T-helper 17 cell (primary cell): ENCODE results near the gene DPP10. TPM values are rescaled to one million over a fixed set of nuclear protein-coding genes. Genes with fewer than 3 reads are reported as not detected.

Experiments used
- ATAC-seq: fragments of 150-1000 bp; cut with Tn5 transposase; 2 replicates; pipeline ENCODE4 v1.10.0; 2021; ENCODE audit warnings: mild to moderate bottlenecking, moderate library complexity
- DNase-seq, 3 donors: peaks; one replicate each; pipeline versions ENCODE4 v3.0.0 to v3.0.0-alpha.2; 2020 to 2021
- H3K9me3 ChIP-seq: one replicate; pipeline ENCODE4 v1.7.0; 2013; ENCODE audit warnings: low read length, mild to moderate bottlenecking; ENCODE audit not compliant: control insufficient read depth, poor library complexity, severe bottlenecking
- H3K27ac Mint-ChIP-seq: one replicate; pipeline ENCODE4 v1.8.0; 2022; ENCODE audit warnings: mild to moderate bottlenecking, moderate library complexity, mixed read lengths
- H3K27me3 Mint-ChIP-seq: one replicate; pipeline ENCODE4 v1.8.0; 2022; ENCODE audit warnings: mixed read lengths
- H3K36me3 Mint-ChIP-seq: one replicate; pipeline ENCODE4 v1.8.0; 2022; ENCODE audit warnings: low read depth, mixed read lengths
- H3K4me1 Mint-ChIP-seq: one replicate; pipeline ENCODE4 v1.8.0; 2022; ENCODE audit warnings: mild to moderate bottlenecking, mixed read lengths
- H3K4me3 Mint-ChIP-seq: one replicate; pipeline ENCODE4 v1.8.0; 2022; ENCODE audit warnings: mild to moderate bottlenecking, moderate library complexity, mixed read lengths
- total RNA-seq, 4 donors: library from RNA in 2 of 4; stranded (reverse) in 2 of 4; gene quantifications; one replicate each; pipeline ENCODE4 v1.2.3 and lab custom pipeline; 2022 to 2026

DPP10 gene
- total RNA-seq, 2 donors from 2014 or later, result not detected

- H3K4me1 Mint-ChIP-seq, result no peaks in the 10 kb centered on the region
Measured at GRCh38 chr2:115763601-115764000, 1321.2 kb downstream of the DPP10 start.

GRCh38 chr2:115771516-115771915, 1329.1 kb downstream of the DPP10 start:
- DNase-seq, result no peak
- peaks cover 4% of the 10 kb centered on the region for H3K9me3 ChIP-seq
- Mint-ChIP-seq H3K27ac (no peak overlapping the region), H3K27me3 (no peaks in the 10 kb centered on the region), H3K36me3 (no peaks in the 10 kb centered on the region), H3K4me3 (no peak overlapping the region), H3K4me1 (no peaks in the 10 kb centered on the region)
- ATAC-seq, result no peak

More at GRCh38 chr2:115763601-115764000, 1321.2 kb downstream of the DPP10 start:
- DNase-seq (no peak), ATAC-seq (no peak)
- no peaks in the 10 kb centered on the region for H3K36me3 Mint-ChIP-seq
- no peak overlapping the region for H3K4me3 Mint-ChIP-seq
- no peak overlapping the region for H3K27ac Mint-ChIP-seq
- H3K9me3 ChIP-seq, result no peaks in the 10 kb centered on the region
- H3K27me3 Mint-ChIP-seq, result no peaks in the 10 kb centered on the region

- H3K4me3 Mint-ChIP-seq, result no peak overlapping the region
- H3K27ac Mint-ChIP-seq, result no peak overlapping the region
- no peaks in the 10 kb centered on the region for H3K27me3 Mint-ChIP-seq
- DNase-seq (no peak), ATAC-seq (no peak)
- peaks cover 4% of the 10 kb centered on the region for H3K9me3 ChIP-seq
- no peaks in the 10 kb centered on the region for H3K36me3 Mint-ChIP-seq
- H3K4me1 Mint-ChIP-seq, result no peaks in the 10 kb centered on the region
Measured at GRCh38 chr2:115774361-115774760, 1331.9 kb downstream of the DPP10 start.

- no peaks in the 10 kb centered on the region for H3K36me3 Mint-ChIP-seq
- no peaks in the 10 kb centered on the region for H3K9me3 ChIP-seq
- H3K4me3 Mint-ChIP-seq, result no peak overlapping the region
- H3K4me1 Mint-ChIP-seq, result no peaks in the 10 kb centered on the region
- H3K27ac Mint-ChIP-seq, result no peak overlapping the region
- DNase-seq (no peak), ATAC-seq (no peak)
- no peaks in the 10 kb centered on the region for H3K27me3 Mint-ChIP-seq
Measured at GRCh38 chr2:115779085-115779632, 1336.7 kb downstream of the DPP10 start.

- Mint-ChIP-seq H3K36me3 (no peaks in the 10 kb centered on the region), H3K4me1 (no peaks in the 10 kb centered on the region), H3K27me3 (no peaks in the 10 kb centered on the region), H3K4me3 (no peak overlapping the region), H3K27ac (no peak overlapping the region)
- H3K9me3 ChIP-seq, result no peaks in the 10 kb centered on the region
- ATAC-seq, result no peak
- DNase-seq, result no peak
Measured at GRCh38 chr2:115782286-115782685, 1339.8 kb downstream of the DPP10 start.

GRCh38 chr2:115796078-115796477, 1353.6 kb downstream of the DPP10 start:
- H3K4me3 Mint-ChIP-seq, result no peak overlapping the region
- H3K27ac Mint-ChIP-seq, result no peak overlapping the region
- ATAC-seq (no peak), DNase-seq (no peak)
- no peaks in the 10 kb centered on the region for H3K27me3 Mint-ChIP-seq
- H3K9me3 ChIP-seq, result no peaks in the 10 kb centered on the region
- no peaks in the 10 kb centered on the region for H3K36me3 Mint-ChIP-seq
- no peaks in the 10 kb centered on the region for H3K4me1 Mint-ChIP-seq

GRCh38 chr2:115807276-115807675, 1364.8 kb downstream of the DPP10 start:
- H3K9me3 ChIP-seq, result no peaks in the 10 kb centered on the region
- no peak for ATAC-seq
- no peaks in the 10 kb centered on the region for H3K36me3 Mint-ChIP-seq
- no peaks in the 10 kb centered on the region for H3K4me1 Mint-ChIP-seq
- no peak for DNase-seq
- H3K27me3 Mint-ChIP-seq, result no peaks in the 10 kb centered on the region
- H3K4me3 Mint-ChIP-seq, result no peak overlapping the region
- no peak overlapping the region for H3K27ac Mint-ChIP-seq

- Mint-ChIP-seq H3K27ac (no peak overlapping the region), H3K4me1 (no peaks in the 10 kb centered on the region), H3K36me3 (no peaks in the 10 kb centered on the region), H3K27me3 (no peaks in the 10 kb centered on the region), H3K4me3 (no peak overlapping the region)
- ATAC-seq (no peak), DNase-seq (no peak)
- no peaks in the 10 kb centered on the region for H3K9me3 ChIP-seq
Measured at GRCh38 chr2:115825912-115826311, 1383.5 kb downstream of the DPP10 start.

GRCh38 chr2:115833196-115833595, 1390.8 kb downstream of the DPP10 start:
- no peaks in the 10 kb centered on the region for H3K9me3 ChIP-seq
- no peaks in the 10 kb centered on the region for H3K4me1 Mint-ChIP-seq
- no peak overlapping the region for H3K4me3 Mint-ChIP-seq
- ATAC-seq (no peak), DNase-seq (no peak)
- no peaks in the 10 kb centered on the region for H3K36me3 Mint-ChIP-seq
- no peaks in the 10 kb centered on the region for H3K27me3 Mint-ChIP-seq
- H3K27ac Mint-ChIP-seq, result no peak overlapping the region

GRCh38 chr2:115838539-115838938, 1396.1 kb downstream of the DPP10 start:
- no peak overlapping the region for H3K4me3 Mint-ChIP-seq
- ATAC-seq, result no peak
- H3K36me3 Mint-ChIP-seq, result no peaks in the 10 kb centered on the region
- DNase-seq, result no peak
- H3K4me1 Mint-ChIP-seq, result no peaks in the 10 kb centered on the region
- no peak overlapping the region for H3K27ac Mint-ChIP-seq
- no peaks in the 10 kb centered on the region for H3K27me3 Mint-ChIP-seq
- no peaks in the 10 kb centered on the region for H3K9me3 ChIP-seq

- ATAC-seq, result no peak
Measured at GRCh38 chr2:115842306-115842705, 1399.9 kb downstream of the DPP10 start.

GRCh38 chr2:115848192-115848591, 1405.8 kb downstream of the DPP10 start:
- DNase-seq (no peak), ATAC-seq (no peak)
- Mint-ChIP-seq H3K36me3 (no peaks in the 10 kb centered on the region), H3K27me3 (no peaks in the 10 kb centered on the region), H3K4me1 (no peaks in the 10 kb centered on the region), H3K27ac (no peak overlapping the region), H3K4me3 (no peak overlapping the region)
- H3K9me3 ChIP-seq, result peaks cover 2% of the 10 kb centered on the region

More at GRCh38 chr2:115842306-115842705, 1399.9 kb downstream of the DPP10 start:
- no peaks in the 10 kb centered on the region for H3K36me3 Mint-ChIP-seq
- H3K4me1 Mint-ChIP-seq, result no peaks in the 10 kb centered on the region
- H3K27me3 Mint-ChIP-seq, result no peaks in the 10 kb centered on the region
- H3K27ac Mint-ChIP-seq, result no peak overlapping the region
- no peak overlapping the region for H3K4me3 Mint-ChIP-seq
- DNase-seq, result no peak
- H3K9me3 ChIP-seq, result no peaks in the 10 kb centered on the region

- H3K9me3 ChIP-seq, result no peaks in the 10 kb centered on the region
- no peak overlapping the region for H3K4me3 Mint-ChIP-seq
- H3K36me3 Mint-ChIP-seq, result no peaks in the 10 kb centered on the region
- H3K4me1 Mint-ChIP-seq, result no peaks in the 10 kb centered on the region
- H3K27me3 Mint-ChIP-seq, result no peaks in the 10 kb centered on the region
- no peak for DNase-seq
- ATAC-seq, result no peak
- no peak overlapping the region for H3K27ac Mint-ChIP-seq
Measured at GRCh38 chr2:115867024-115867423, 1424.6 kb downstream of the DPP10 start.

GRCh38 chr2:115874427-115874826, 1432.0 kb downstream of the DPP10 start:
- Mint-ChIP-seq H3K36me3 (no peaks in the 10 kb centered on the region), H3K4me1 (no peaks in the 10 kb centered on the region), H3K4me3 (no peak overlapping the region), H3K27ac (no peak overlapping the region), H3K27me3 (no peaks in the 10 kb centered on the region)
- DNase-seq (no peak), ATAC-seq (no peak)
- H3K9me3 ChIP-seq, result no peaks in the 10 kb centered on the region
